HL-60/S4 treated with phorbol 12-myristate 13-acetate at 8.2 ng/mL for 4 days and 3 days (cell line): Measurements from ENCODE around the gene DMD.
"Not testable (repeated sequence)": the region's sequence is repeated elsewhere in the genome, so short reads cannot be mapped to it uniquely, and the experiment has no call there.

Experiments used
- in situ Hi-C: fragments of 300-500 bp; cut with MboI; formaldehyde crosslinking; loops from 2 replicates; pipeline ENCODE4 v1.15.0; 2022; ENCODE audit warnings: low sequenced_read_pairs

The DMD gene

GRCh38 chrX:31470753-31471152 lies 1740.6 kb downstream of the DMD start:
- in situ Hi-C loops, result not testable (repeated sequence)

GRCh38 chrX:31464306-31464915 lies 1746.9 kb downstream of the DMD start:
- in situ Hi-C loops, result no loop called here

DNA sequence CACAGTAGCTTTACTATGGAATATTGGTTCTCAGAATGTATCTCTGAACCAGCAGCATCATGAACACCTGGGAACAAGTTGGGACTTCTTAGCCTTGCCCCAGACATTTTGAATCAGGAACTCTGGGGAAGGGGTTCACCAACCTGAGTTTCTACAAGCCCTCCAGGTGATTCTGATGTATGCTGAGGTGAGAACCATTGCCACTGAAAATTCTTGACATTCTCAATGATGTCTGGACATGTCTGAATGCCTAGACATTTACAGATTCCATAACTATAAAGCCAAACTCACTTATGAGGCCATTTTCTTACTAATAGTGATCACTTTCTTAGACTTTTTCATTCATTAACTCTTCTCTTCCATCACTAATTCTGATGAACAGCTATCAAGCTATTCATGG lies 1750.1 kb downstream of the DMD start:
- in situ Hi-C loops, result no loop called here

- in situ Hi-C loops, result no loop called here
These were observed 1752.0 kb downstream of the DMD start for GRCh38 chrX:31459361-31459760.

DNA sequence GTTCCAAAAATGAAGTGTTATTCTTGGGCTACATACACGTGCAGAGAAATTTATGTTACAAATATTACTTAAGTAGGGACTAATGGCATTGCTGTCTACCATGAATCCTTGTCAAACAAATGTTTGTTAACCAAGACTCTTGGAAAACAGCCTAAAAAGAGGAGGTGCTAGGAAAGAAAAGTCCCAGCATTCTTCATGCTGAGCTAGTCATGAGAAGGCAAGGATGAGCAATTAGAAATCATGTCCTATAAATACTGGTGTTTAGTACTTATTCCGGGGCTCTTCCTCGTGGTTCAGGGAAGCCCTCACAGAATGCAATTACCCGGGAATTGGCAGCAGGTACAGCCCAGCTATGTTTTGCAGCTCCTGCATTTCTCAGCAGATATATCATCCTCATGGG lies 1761.4 kb downstream of the DMD start:
- in situ Hi-C loops, result no loop called here

DNA sequence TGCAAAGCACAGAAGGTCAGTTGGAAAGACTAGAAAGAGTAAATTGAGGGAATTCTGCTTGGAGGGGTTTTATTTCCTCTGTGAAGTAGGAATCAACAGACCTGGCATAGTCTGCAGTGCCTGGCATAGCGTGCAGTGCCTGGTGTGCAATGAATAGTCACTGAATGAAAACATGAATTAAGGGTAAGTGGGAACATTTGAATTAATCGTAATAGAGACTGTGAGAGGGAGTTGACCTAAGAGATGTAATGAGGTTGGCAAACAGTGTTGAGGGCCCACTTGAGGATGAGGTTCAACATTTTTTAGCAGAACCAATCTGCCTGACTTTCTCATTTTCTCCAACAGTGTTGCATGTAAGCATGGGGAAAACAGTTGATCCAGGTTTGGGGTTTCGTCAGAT lies 1762.3 kb downstream of the DMD start:
- in situ Hi-C loops, result no loop called here

GRCh38 chrX:31445542-31445941 lies 1765.8 kb downstream of the DMD start:
- in situ Hi-C loops, result no loop called here

GRCh38 chrX:31443654-31444053 lies 1767.7 kb downstream of the DMD start:
- in situ Hi-C loops, result no loop called here

DNA sequence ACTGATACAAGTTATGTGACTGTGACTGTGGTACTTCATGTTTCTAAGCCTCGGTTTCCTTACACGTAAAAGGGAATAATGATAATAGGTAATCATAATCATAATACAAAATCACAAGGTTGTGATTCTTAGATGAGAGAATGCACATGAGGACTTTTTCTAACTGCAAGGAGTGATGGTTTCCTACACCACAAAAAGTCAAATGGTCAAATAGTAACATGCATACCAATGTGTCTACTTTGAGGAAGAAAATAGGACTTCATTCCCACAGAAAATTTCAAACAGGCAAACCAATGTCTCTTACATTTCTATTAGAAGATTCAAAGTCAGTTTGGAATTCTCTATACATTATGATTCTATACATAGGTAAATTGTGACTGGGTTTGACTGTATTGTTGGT lies 1770.8 kb downstream of the DMD start:
- in situ Hi-C loops, result no loop called here

DNA sequence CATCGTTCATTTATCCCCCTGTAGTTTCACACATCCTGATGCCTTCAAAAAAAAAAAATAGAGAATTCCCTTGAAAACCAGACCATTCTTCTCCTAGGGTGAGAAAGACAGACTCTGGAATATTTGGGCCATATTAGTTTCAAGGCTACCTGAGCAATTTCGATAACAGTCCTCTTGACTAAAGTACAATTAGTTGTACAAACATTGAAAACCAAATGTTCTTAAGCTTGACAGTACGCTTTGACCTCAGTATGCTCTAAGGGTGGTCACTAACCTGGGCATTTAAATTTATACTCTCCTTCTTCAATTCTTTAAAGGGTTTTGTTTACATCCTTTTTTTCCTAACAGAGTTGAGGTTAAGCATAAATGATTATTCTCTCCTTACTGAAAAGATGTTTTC lies 1774.9 kb downstream of the DMD start:
- in situ Hi-C loops, result no loop called here

- in situ Hi-C loops, result no loop called here
These were observed 1775.8 kb downstream of the DMD start for GRCh38 chrX:31435592-31435991.

DNA sequence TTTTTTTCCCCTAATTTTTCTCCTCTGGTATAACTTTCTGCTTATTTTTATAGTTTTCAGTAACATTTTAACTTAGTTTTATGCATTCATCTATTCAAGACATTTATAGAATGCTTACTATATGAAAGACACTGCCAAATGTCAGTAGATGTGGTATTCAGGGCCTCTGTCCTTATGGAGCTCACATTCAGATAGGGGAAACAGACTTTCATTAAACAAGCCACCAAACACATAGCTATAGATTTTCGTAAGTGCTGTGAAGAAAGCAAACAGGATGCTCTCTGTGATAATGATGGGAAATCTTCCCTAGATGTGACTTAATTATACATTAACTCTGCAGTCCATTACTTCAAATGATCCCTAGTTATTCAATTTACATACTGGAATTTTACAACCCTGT lies 1777.5 kb downstream of the DMD start:
- in situ Hi-C loops, result no loop called here

- in situ Hi-C loops, result no loop called here
These were observed 1781.4 kb downstream of the DMD start for GRCh38 chrX:31429915-31430314.

- in situ Hi-C loops, result no loop called here
These were observed 1787.7 kb downstream of the DMD start for GRCh38 chrX:31423609-31424189.

DNA sequence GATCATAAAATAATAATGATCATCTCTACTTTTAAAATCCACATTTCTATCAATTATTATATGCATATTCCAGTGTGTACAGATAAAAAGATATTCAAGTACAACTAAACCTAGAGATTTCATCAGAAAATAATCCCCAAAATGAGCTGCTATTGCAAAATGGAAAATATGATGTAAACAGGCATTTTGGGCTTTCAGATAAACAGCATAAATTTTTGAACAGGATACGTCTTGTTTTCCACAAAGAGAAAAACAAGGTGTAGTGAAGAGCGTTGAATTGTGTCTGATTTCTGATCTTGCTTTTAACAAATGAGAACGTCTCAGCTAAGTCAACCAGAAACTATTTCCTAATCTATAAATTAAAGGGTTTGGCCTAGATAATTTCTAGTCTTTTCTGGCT lies 1789.9 kb downstream of the DMD start:
- in situ Hi-C loops, result no loop called here

- in situ Hi-C loops, result no loop called here
These were observed 1790.6 kb downstream of the DMD start for GRCh38 chrX:31420711-31421151.

- in situ Hi-C loops, result no loop called here
These were observed 1791.0 kb downstream of the DMD start for GRCh38 chrX:31420302-31420701.

- in situ Hi-C loops, result no loop called here
These were observed 1814.2 kb downstream of the DMD start for GRCh38 chrX:31397119-31397518.

GRCh38 chrX:31392513-31392912 lies 1818.8 kb downstream of the DMD start:
- in situ Hi-C loops, result no loop called here

GRCh38 chrX:31388946-31389345 lies 1822.4 kb downstream of the DMD start:
- in situ Hi-C loops, result no loop called here

DNA sequence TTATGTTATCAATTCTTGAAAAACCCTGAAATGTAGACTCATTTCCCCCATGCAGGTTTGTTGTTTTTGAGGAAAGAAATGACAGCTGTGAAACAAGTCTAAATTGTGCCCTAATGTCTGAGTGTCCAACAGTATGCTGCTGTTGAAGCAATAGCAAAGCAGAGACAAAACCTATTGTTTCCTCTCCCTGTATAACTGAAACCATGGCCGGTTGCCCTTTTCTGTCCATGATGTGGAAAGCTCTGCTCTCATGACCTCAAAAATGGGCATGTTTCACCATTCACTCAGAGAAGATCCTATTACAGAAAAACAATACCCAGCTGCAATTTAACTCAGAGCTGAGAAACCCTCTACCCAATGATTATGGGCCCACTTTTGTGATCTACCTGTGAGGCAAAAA lies 1826.9 kb downstream of the DMD start:
- in situ Hi-C loops, result no loop called here

GRCh38 chrX:31383991-31384390 lies 1827.4 kb downstream of the DMD start:
- in situ Hi-C loops, result no loop called here

GRCh38 chrX:31378973-31379372 lies 1832.4 kb downstream of the DMD start:
- in situ Hi-C loops, result not testable (repeated sequence)
